Right renal pelvis (tissue), 4 donors: ENCODE data around the gene KRT12. TPM values are rescaled to one million over a fixed set of nuclear protein-coding genes. Genes with fewer than 3 reads are reported as not detected.
"Not testable (repeated sequence)": the region's sequence is repeated elsewhere in the genome, so short reads cannot be mapped to it uniquely, and the experiment has no call there.

Experiments used
- DNase-seq, 4 donors: peaks; one replicate each; pipeline ENCODE4 v3.0.0-alpha.2; 2013; ENCODE audit warnings: low read depth in 4 of 4, low spot score in 3 of 4, missing footprints in 1 of 4
- polyA plus RNA-seq, 4 donors: library from polyadenylated mRNA; unstranded; fragments of 120-200 nt; gene quantifications; one replicate each; pipeline ENCODE4 v1.2.1, GENCODE V29; 2013; ENCODE audit not compliant: insufficient read length in 4 of 4

The KRT12 gene
- polyA plus RNA-seq, 4 donors, result 0.12 TPM; not detected in 3

GRCh38 chr17:40884708-40885512 lies 17.9 kb upstream of the KRT12 start, which contains the start of gene KRT20:
KRT20 (minus strand) TSS chr17:40885242; CDS start chr17:40885185, 57 bp downstream.
- no peak for DNase-seq

- DNase-seq, result no peak
Observed at GRCh38 chr17:40883626-40884334, 16.8 kb upstream of the KRT12 start.

- DNase-seq, result no peak
Observed at GRCh38 chr17:40883031-40883430, 16.0 kb upstream of the KRT12 start.

- DNase-seq, result no peak
Observed at GRCh38 chr17:40879026-40879425, 12.0 kb upstream of the KRT12 start.

GRCh38 chr17:40878044-40878443 lies 11.0 kb upstream of the KRT12 start:
- no peak for DNase-seq

GRCh38 chr17:40873801-40874200 lies 6.8 kb upstream of the KRT12 start:
- no peak for DNase-seq

GRCh38 chr17:40873255-40873654 lies 6.2 kb upstream of the KRT12 start:
- DNase-seq, result no peak

GRCh38 chr17:40872416-40872815 lies 5.4 kb upstream of the KRT12 start:
- no peak for DNase-seq

GRCh38 chr17:40871316-40871715 lies 4.3 kb upstream of the KRT12 start:
- DNase-seq, result no peak

GRCh38 chr17:40870136-40870535 lies 3.1 kb upstream of the KRT12 start:
- no peak for DNase-seq

- no peak for DNase-seq
Observed at GRCh38 chr17:40864661-40865390, 2.2 kb downstream of the KRT12 start.

GRCh38 chr17:40862985-40863733 lies 3.9 kb downstream of the KRT12 start:
- no peak for DNase-seq

- DNase-seq, result no peak
Observed at GRCh38 chr17:40859536-40859935, 7.5 kb downstream of the KRT12 start.

GRCh38 chr17:40858667-40859066 lies 8.4 kb downstream of the KRT12 start:
- not testable (repeated sequence) for DNase-seq

GRCh38 chr17:40857535-40857934 lies 9.5 kb downstream of the KRT12 start:
- DNase-seq, result no peak

- DNase-seq, result no peak
Observed at GRCh38 chr17:40854175-40854814, 12.7 kb downstream of the KRT12 start.

- DNase-seq, result no peak
Observed at GRCh38 chr17:40852364-40852763, 14.7 kb downstream of the KRT12 start.

- no peak for DNase-seq
Observed at GRCh38 chr17:40850293-40850972, 16.6 kb downstream of the KRT12 start.

- DNase-seq, result no peak
Observed at GRCh38 chr17:40849723-40850122, 17.3 kb downstream of the KRT12 start.
